Hypothalamus (tissue), 51 donors: ENCODE results near the gene ARHGAP26.
A peak's percentile ranks its signal among the peaks of the same experiment; 100 is the strongest.

Experiments
- DNase-seq, 51 donors: peaks; one replicate each; lab custom pipeline; 2025; lab: John Stamatoyannopoulos, UW

The ARHGAP26 gene

GRCh38 chr5:143023411-143024096 is 253.4 kb downstream of the ARHGAP26 start:
- peak in 27 of 51 donors; percentile 3 to 75 (median 41) for DNase-seq

- DNase-seq: no peak
Observed at GRCh38 chr5:143024228-143024920, 254.2 kb downstream of the ARHGAP26 start.

- no peak for DNase-seq
Observed at GRCh38 chr5:143025376-143025775, 255.2 kb downstream of the ARHGAP26 start.

GRCh38 chr5:143025971-143026370 is 255.8 kb downstream of the ARHGAP26 start:
- no peak for DNase-seq

GRCh38 chr5:143026380-143026779 is 256.2 kb downstream of the ARHGAP26 start:
- DNase-seq: no peak

- DNase-seq: no peak
Observed at GRCh38 chr5:143029293-143029692, 259.1 kb downstream of the ARHGAP26 start.

- DNase-seq: no peak
Observed at GRCh38 chr5:143030349-143030748, 260.2 kb downstream of the ARHGAP26 start.

- no peak for DNase-seq
Observed at GRCh38 chr5:143031781-143032580, 261.8 kb downstream of the ARHGAP26 start.

- no peak for DNase-seq
Observed at GRCh38 chr5:143032581-143032836, 262.3 kb downstream of the ARHGAP26 start.

GRCh38 chr5:143033535-143034250 is 263.5 kb downstream of the ARHGAP26 start:
- DNase-seq: no peak

GRCh38 chr5:143036146-143036927 is 266.2 kb downstream of the ARHGAP26 start:
- no peak for DNase-seq

GRCh38 chr5:143037071-143037470 is 266.9 kb downstream of the ARHGAP26 start:
- DNase-seq: no peak

GRCh38 chr5:143037708-143038107 is 267.5 kb downstream of the ARHGAP26 start:
- DNase-seq: no peak

GRCh38 chr5:143040622-143041021 is 270.4 kb downstream of the ARHGAP26 start:
- DNase-seq: no peak

- DNase-seq: no peak
Observed at GRCh38 chr5:143041461-143041860, 271.3 kb downstream of the ARHGAP26 start.

GRCh38 chr5:143041972-143042770 is 272.0 kb downstream of the ARHGAP26 start:
- DNase-seq: no peak

GRCh38 chr5:143044265-143044664 is 274.1 kb downstream of the ARHGAP26 start:
- DNase-seq: no peak

- no peak for DNase-seq
Observed at GRCh38 chr5:143045062-143045461, 274.9 kb downstream of the ARHGAP26 start.

- DNase-seq: peak in 1 of 51 donors; percentile 6
Observed at GRCh38 chr5:143046314-143046713, 276.1 kb downstream of the ARHGAP26 start.
